PFSK-1 (cell line): Measurements from ENCODE around the gene ADAMTS15.

Experiments
- FOXP2 ChIP-seq: optimal IDR thresholded peaks from 2 replicates; pipeline ENCODE3; 2011; ENCODE audit warnings: borderline replicate concordance, control low read depth, inconsistent platforms; ENCODE audit not compliant: insufficient read depth; ENCODE audit errors: extremely low read length, extremely low read depth
- POLR2AphosphoS5 ChIP-seq: IDR thresholded peaks from 2 replicates; pipeline ENCODE4 v1.6.1; 2012; ENCODE audit warnings: low read depth, mild to moderate bottlenecking, control low read depth, low read length, moderate library complexity
- REST ChIP-seq, 2 experiments: IDR thresholded peaks; 2 replicates each; pipeline versions ENCODE4 v1.6.1 to v1.8.0; 2011 to 2012; ENCODE audit warnings: low read depth in 2 of 2, low read length in 2 of 2, control low read depth in 1 of 2, inconsistent platforms in 1 of 2, mild to moderate bottlenecking in 1 of 2, moderate library complexity in 1 of 2; ENCODE audit not compliant: insufficient read depth in 1 of 2
- SIN3A ChIP-seq: IDR thresholded peaks from 2 replicates; pipeline ENCODE4 v1.6.1; 2012; ENCODE audit warnings: mild to moderate bottlenecking, low read length, moderate library complexity, borderline replicate concordance; ENCODE audit not compliant: insufficient read depth
- TAF1 ChIP-seq: IDR thresholded peaks from 2 replicates; pipeline ENCODE4 v1.6.1; 2012; ENCODE audit warnings: low read length, control low read depth, borderline replicate concordance; ENCODE audit not compliant: insufficient read depth

Gene ADAMTS15

DNA sequence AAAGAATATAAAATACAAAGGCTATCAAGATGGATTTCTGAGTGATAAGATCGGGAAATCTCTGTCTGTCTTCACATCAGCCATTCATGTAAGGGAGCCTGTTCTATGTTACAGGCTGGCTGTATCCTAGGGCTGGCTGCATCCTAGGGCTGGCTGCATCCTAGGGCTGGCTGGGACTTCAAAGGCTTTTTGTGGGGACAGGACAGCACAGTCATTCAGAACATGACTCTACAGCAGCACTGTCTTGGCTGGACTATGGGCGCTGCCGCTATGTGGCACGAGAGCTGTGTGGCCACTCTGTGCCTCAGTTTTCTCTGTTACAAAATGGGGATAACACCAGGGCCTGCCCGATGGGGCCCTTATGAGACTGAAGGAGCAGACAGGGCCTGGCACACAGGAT is 30.2 kb upstream of the ADAMTS15 start:
- TF ChIP-seq SIN3A (no peak), POLR2AphosphoS5 (no peak), FOXP2 (no peak), REST (IDR thresholded peaks at IDR 0.05; ENCODE audit: insufficient read depth in 1 of 2, low read depth in 2 of 2, low read length in 2 of 2) (no peak), TAF1 (no peak)

GRCh38 chr11:130418756-130419155 is 29.7 kb upstream of the ADAMTS15 start:
- TF ChIP-seq FOXP2: no peak
- no peak for TF ChIP-seq POLR2AphosphoS5
- no peak for TF ChIP-seq TAF1
- no peak for TF ChIP-seq SIN3A
- no peak for TF ChIP-seq REST (IDR thresholded peaks at IDR 0.05; ENCODE audit: insufficient read depth in 1 of 2, low read depth in 2 of 2, low read length in 2 of 2)

DNA sequence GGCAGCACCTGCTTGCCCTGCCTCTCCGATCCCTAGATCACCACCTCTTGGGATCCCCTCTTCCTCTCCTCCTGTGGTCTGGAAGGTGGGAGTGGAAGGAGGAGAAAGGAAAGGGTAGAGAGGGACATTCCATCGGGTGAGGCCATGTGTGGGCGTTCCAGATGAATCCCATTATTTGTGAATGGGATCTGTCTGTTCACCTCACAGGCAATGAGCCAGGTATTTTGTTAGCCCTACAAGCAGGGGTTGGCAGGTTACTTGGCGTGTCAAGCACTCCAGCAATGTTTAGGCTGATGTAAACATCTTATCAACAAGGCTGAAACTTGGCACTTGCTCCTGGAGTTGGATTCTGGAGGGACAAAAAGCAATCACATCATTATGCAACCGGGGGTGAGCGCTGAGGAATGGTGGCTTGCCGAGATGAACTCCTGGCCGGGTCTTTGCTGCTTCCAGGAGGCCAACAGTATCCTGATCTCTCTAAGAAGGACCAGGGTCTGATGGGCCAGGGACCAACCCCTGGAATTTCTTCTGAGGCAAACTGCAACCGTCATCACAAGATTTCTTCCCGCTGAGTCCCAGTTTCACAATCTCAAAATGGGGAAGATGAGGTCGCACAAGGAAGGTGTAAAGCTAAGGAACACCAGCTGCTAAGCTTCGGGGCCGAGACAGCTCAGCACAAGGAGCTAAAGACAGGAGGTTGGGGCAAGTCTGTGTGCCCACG is 27.8 kb upstream of the ADAMTS15 start:
- TF ChIP-seq POLR2AphosphoS5: no peak

- TF ChIP-seq REST (IDR thresholded peaks at IDR 0.05; ENCODE audit: insufficient read depth in 1 of 2, low read depth in 2 of 2, low read length in 2 of 2) (no peak), POLR2AphosphoS5 (no peak), TAF1 (no peak), FOXP2 (no peak), SIN3A (no peak)
Measured at GRCh38 chr11:130421199-130421585, 27.3 kb upstream of the ADAMTS15 start.

DNA sequence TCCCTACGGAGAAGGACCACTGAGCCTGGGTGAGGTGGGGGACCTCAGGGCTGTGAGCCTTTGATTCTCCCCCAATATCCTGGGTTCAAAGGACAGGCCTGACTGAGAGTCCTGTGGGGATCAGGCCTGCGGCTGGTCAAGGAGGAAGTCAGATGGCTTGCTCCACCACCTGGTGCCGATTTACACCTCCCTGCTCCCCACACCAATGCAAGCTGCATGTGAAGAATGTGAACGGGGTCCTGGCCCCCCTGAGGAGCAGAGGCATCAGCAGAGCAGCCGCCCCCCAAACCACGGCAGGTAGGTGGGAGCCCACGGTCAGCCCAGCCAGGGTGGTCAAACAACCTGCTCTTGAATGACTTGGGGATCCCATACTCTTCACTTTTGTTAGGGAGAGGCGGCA is 26.7 kb upstream of the ADAMTS15 start:
- no peak for TF ChIP-seq FOXP2
- TF ChIP-seq SIN3A: no peak
- TF ChIP-seq POLR2AphosphoS5: no peak
- no peak for TF ChIP-seq REST (IDR thresholded peaks at IDR 0.05; ENCODE audit: insufficient read depth in 1 of 2, low read depth in 2 of 2, low read length in 2 of 2)
- no peak for TF ChIP-seq TAF1
